GM13977 (cell line): ENCODE results near the gene PTPN9.
"Not testable (repeated sequence)": the region's sequence is repeated elsewhere in the genome, so short reads cannot be mapped to it uniquely, and the experiment has no call there.

Experiments
- DNase-seq: peaks from one replicate; pipeline ENCODE4 v3.0.0; 2012; ENCODE audit warnings: low spot score
- in situ Hi-C: fragments of 300-500 bp; cut with MboI; formaldehyde crosslinking; loops from one replicate; pipeline ENCODE4 v1.12.0; 2022; ENCODE audit warnings: low sequenced_read_pairs, low pct_unique_long_range_greater_than_20kb, mixed read lengths, inconsistent platforms; ENCODE audit not compliant: unreplicated experiment
- TF ChIP-seq, protein P1 (sequence below): IDR thresholded peaks from 2 replicates; pipeline ENCODE4 v1.5.1; 2012; ENCODE audit warnings: mild to moderate bottlenecking, control low read depth; ENCODE audit not compliant: insufficient read depth; ENCODE audit errors: extremely low read depth, missing control alignments

Gene PTPN9

DNA sequence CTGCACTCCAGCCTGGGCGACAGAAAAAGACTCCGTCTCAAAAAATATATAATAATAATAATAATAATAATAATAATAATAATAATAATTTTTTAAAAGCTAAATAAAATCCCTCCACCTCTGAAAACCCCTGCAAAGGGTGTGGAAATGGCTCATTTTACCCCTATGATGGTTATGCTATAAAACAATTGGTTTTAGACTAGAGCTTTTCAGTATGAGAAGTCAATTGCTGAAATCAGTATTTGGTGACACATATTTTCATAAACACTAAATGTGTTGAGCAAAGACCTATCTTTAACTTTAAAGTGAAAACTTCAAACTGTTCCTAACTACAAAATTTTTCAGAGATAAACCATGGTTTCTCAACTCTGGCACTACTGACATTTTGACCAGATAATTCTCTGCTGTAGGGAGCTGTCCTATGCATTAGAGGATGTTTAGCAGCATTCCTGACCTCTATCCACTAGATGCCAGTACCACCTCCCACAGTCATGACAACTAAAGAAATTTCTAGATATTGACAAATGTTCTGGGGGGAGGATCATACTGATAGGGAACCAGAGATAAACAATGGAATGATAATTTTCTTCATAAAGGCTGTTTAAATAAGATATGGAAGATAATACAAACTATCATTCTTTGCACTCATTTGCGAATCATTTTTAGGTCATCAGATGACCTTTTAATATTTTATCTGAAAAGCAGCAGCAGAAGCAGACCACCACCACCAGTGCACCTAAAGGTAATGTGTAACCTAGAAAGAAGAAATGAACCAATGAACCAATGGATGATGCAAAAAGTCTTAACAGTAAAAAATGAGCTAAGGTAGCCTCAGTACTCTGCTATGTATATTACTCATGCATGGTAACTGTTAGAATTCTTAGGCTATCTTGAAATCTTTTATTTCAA, 13.8 kb downstream of the PTPN9 start:
- no peak for DNase-seq
- in situ Hi-C loops = no loop called here
- TF ChIP-seq, protein P1, sequence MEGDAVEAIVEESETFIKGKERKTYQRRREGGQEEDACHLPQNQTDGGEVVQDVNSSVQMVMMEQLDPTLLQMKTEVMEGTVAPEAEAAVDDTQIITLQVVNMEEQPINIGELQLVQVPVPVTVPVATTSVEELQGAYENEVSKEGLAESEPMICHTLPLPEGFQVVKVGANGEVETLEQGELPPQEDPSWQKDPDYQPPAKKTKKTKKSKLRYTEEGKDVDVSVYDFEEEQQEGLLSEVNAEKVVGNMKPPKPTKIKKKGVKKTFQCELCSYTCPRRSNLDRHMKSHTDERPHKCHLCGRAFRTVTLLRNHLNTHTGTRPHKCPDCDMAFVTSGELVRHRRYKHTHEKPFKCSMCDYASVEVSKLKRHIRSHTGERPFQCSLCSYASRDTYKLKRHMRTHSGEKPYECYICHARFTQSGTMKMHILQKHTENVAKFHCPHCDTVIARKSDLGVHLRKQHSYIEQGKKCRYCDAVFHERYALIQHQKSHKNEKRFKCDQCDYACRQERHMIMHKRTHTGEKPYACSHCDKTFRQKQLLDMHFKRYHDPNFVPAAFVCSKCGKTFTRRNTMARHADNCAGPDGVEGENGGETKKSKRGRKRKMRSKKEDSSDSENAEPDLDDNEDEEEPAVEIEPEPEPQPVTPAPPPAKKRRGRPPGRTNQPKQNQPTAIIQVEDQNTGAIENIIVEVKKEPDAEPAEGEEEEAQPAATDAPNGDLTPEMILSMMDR = no peak

DNA sequence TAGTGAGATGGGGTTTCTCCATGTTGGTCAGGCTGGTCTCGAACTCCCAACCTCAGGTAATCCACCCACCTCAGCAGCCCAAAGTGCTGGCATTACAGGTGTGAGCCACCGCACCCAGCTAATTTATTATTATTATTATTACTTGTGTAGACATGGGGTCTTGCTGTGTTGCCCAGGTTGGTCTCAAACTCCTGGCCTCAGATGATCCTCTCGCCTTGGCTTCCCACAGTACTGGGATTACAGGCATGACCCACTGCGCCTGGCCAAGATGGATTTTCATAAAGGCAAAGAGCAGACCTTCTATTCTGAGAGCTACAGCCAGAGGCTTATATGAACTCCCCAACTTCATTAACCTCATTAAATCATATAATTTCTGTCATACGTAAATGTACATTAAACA, 17.2 kb downstream of the PTPN9 start:
- in situ Hi-C loops = no loop called here
- TF ChIP-seq, protein P1 = no peak

DNA sequence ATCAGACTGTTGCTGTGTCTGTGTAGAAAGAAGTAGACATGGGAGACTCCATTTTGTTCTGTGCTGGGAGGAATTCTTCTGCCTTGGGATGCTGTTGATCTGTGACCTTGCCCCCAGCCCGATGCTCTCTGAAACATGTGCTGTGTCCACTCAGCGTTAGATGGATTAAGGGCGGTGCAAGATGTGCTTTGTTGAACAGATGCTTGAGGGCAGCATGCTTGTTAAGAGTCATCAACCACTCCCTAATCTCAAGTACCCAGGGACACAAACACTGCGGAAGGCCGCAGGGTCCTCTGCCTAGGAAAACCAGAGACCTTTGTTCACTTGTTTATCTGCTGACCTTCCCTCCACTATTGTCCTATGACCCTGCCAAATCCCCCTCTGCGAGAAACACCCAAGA, 19.8 kb downstream of the PTPN9 start:
- not testable (repeated sequence) for DNase-seq

More for the DNA sequence above, 17.2 kb downstream of the PTPN9 start:
- no peak for DNase-seq

DNA sequence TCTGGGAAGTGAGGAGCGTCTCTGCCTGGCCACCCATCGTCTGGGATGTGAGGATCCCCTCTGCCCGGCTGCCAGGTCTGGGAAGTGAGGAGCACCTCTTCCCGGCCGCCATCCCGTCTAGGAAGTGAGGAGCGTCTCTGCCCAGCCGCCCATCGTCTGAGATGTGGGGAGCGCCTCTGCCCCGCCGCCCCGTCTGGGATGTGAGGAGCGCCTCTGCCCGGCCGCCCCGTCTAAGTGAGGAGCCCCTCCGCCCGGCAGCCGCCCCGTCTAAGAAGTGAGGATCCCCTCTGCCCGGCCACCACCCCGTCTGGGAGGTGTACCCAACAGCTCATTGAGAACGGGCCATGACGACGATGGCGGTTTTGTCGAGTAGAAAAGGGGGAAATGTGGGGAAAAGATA, 20.2 kb downstream of the PTPN9 start:
- in situ Hi-C loops, DNase-seq: not testable (repeated sequence)

More for the DNA sequence above, 19.8 kb downstream of the PTPN9 start:
- in situ Hi-C loops = not testable (repeated sequence)

DNA sequence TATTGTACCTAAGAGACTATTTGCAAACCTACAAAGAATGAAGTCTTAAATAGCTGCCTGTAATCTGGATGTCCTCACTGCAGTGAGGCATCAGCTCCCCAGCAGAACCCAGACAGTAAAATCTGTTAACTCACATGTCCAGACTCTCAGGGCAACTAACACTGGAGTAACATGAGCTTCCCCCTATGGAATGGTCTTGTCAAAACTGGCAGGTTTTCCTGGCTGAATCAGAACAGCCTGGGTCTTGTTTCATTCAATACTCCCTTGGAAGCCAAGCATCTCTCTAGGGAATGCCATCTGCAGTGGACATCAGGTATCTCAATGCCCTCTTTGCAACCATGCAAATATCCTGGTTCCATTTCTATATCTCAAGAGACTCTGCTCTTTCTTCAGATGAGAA, 24.4 kb downstream of the PTPN9 start:
- TF ChIP-seq, protein P1 = no peak
- DNase-seq = no peak
- in situ Hi-C loops = no loop called here

DNA sequence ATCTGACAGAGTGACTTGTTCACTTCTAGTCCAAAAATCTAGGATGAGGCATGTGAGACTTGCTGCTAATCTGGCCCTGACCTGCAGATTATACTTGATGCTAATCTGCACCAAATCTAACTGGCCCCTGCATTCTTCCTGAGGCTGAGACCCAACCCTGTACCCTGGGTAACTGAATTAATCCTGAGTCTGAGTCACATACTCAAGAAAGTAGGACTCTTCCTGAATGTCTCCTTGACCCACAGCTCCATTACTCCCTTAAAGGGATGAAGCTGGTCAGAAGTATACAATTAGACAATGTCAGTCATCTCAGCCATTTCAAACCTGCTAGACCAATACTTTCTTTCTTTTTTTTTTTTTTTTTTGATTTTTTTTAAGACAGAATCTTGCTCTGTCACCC, 25.5 kb downstream of the PTPN9 start:
- in situ Hi-C loops = no loop called here
- DNase-seq = no peak
- TF ChIP-seq, protein P1 = no peak

DNA sequence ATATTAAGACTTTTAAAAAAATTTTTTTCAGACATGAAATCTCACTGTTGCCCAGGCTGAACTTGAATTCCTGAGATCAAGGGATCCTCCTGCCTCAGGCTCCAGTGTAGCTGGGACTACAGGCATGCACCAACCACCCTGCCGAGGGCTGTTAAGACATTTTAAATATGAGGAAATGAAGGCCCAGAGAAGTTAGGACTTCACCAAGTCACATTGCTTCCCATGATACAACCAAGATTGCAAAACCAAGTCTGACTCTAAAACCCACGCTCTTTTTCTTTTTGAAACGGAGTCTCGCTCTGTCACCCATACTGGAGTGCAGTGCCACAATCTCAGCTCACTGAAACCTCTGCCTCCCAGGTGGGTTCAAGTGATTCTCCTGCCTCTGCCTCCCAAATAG, 28.0 kb downstream of the PTPN9 start:
- in situ Hi-C loops = no loop called here
- TF ChIP-seq, protein P1 = no peak
- DNase-seq = no peak
